H9 (cell line): Measurements from ENCODE around the gene NPS. TPM values are rescaled to one million over a fixed set of nuclear protein-coding genes. Genes with fewer than 3 reads are reported as not detected.

Experiments used
- DNase-seq: peaks from one replicate; pipeline ENCODE4 v3.0.0-alpha.2; 2017
- H2AFZ ChIP-seq: one replicate; pipeline ENCODE4 v1.6.1; 2013; ENCODE audit warnings: mild to moderate bottlenecking, low read length, control low read depth, moderate library complexity
- H2AK5ac ChIP-seq: 2 replicates; pipeline ENCODE4 v1.6.1; 2013; ENCODE audit warnings: low read length, control low read depth, mixed read lengths; ENCODE audit not compliant: insufficient read length
- H2BK120ac ChIP-seq: one replicate; pipeline ENCODE4 v1.6.1; 2013; ENCODE audit warnings: low read depth, mild to moderate bottlenecking, low read length, control low read depth, inconsistent platforms; ENCODE audit not compliant: poor library complexity, severe bottlenecking
- H2BK12ac ChIP-seq: 2 replicates; pipeline ENCODE4 v1.6.1; 2013; ENCODE audit warnings: low read length, control low read depth, mixed read lengths, low read depth; ENCODE audit not compliant: insufficient read length
- H2BK15ac ChIP-seq: 2 replicates; pipeline ENCODE4 v1.6.1; 2013; ENCODE audit warnings: low read depth, low read length, control low read depth
- H2BK20ac ChIP-seq: one replicate; pipeline ENCODE4 v1.6.1; 2013; ENCODE audit warnings: low read depth, mild to moderate bottlenecking, low read length, control low read depth, inconsistent platforms; ENCODE audit not compliant: poor library complexity, severe bottlenecking
- H2BK5ac ChIP-seq: 2 replicates; pipeline ENCODE4 v1.6.1; 2013; ENCODE audit warnings: low read length, control low read depth, mixed read lengths; ENCODE audit not compliant: insufficient read length
- H3K14ac ChIP-seq: 2 replicates; pipeline ENCODE4 v1.6.1; 2013; ENCODE audit warnings: low read length, control low read depth; ENCODE audit not compliant: insufficient read depth
- H3K18ac ChIP-seq: 2 replicates; pipeline ENCODE4 v1.6.1; 2013; ENCODE audit warnings: low read depth, mild to moderate bottlenecking, mixed read lengths, low read length, control low read depth; ENCODE audit not compliant: insufficient read length
- H3K23ac ChIP-seq: 2 replicates; pipeline ENCODE4 v1.6.1; 2013; ENCODE audit warnings: low read length, control low read depth, mixed read lengths, low read depth; ENCODE audit not compliant: insufficient read length
- H3K23me2 ChIP-seq: 2 replicates; pipeline ENCODE4 v1.6.1; 2013; ENCODE audit warnings: low read depth, mild to moderate bottlenecking, mixed read lengths, low read length, control low read depth; ENCODE audit not compliant: insufficient read length, poor library complexity, severe bottlenecking
- H3K27ac ChIP-seq: 2 replicates; pipeline ENCODE4 v1.5.1; 2013; ENCODE audit warnings: low read length, control low read depth, mixed read lengths, low read depth; ENCODE audit not compliant: insufficient read length
- H3K27me3 ChIP-seq: 2 replicates; pipeline ENCODE4 v1.6.1; 2013; ENCODE audit warnings: low read length, control low read depth, inconsistent platforms; ENCODE audit not compliant: insufficient read depth
- H3K4ac ChIP-seq: 2 replicates; pipeline ENCODE4 v1.6.1; 2013; ENCODE audit warnings: low read depth, mild to moderate bottlenecking, control low read depth, inconsistent platforms, low read length, moderate library complexity
- H3K4me1 ChIP-seq: 2 replicates; pipeline ENCODE4 v1.6.1; 2013; ENCODE audit warnings: low read length, control low read depth, inconsistent platforms; ENCODE audit not compliant: insufficient read depth
- H3K4me2 ChIP-seq: 2 replicates; pipeline ENCODE4 v1.6.1; 2013; ENCODE audit warnings: low read length, control low read depth, mixed read lengths; ENCODE audit not compliant: insufficient read length, insufficient read depth
- H3K56ac ChIP-seq: 2 replicates; pipeline ENCODE4 v1.6.1; 2013; ENCODE audit warnings: low read depth, mild to moderate bottlenecking, mixed read lengths, low read length, control low read depth; ENCODE audit not compliant: insufficient read length
- H3K79me1 ChIP-seq: 2 replicates; pipeline ENCODE4 v1.6.1; 2013; ENCODE audit warnings: low read depth, mild to moderate bottlenecking, moderate library complexity, low read length, control low read depth, inconsistent platforms; ENCODE audit not compliant: insufficient read depth, poor library complexity, severe bottlenecking
- H3K79me2 ChIP-seq: 2 replicates; pipeline ENCODE4 v1.6.1; 2013; ENCODE audit warnings: low read length, control low read depth, inconsistent platforms; ENCODE audit not compliant: insufficient read depth
- H3K9ac ChIP-seq: 2 replicates; pipeline ENCODE4 v1.6.1; 2013; ENCODE audit warnings: low read length, control low read depth, mixed read lengths; ENCODE audit not compliant: insufficient read length; ENCODE audit errors: extremely low read depth
- H3K9me3 ChIP-seq: one replicate; pipeline ENCODE4 v1.6.1; 2013; ENCODE audit warnings: low read depth, low read length, inconsistent platforms; ENCODE audit not compliant: control insufficient read depth
- H3T11ph ChIP-seq: one replicate; pipeline ENCODE4 v1.6.1; 2013; ENCODE audit warnings: mild to moderate bottlenecking, low read length, control low read depth, inconsistent platforms
- H4K20me1 ChIP-seq: one replicate; pipeline ENCODE4 v1.6.1; 2013; ENCODE audit not compliant: control insufficient read depth, insufficient read length, insufficient read depth
- H4K5ac ChIP-seq: 2 replicates; pipeline ENCODE4 v1.6.1; 2013; ENCODE audit warnings: low read depth, mild to moderate bottlenecking, mixed read lengths, low read length, control low read depth; ENCODE audit not compliant: insufficient read length
- H4K8ac ChIP-seq: replicated peaks from 2 replicates; pipeline ENCODE4 v1.6.1; 2013; ENCODE audit warnings: low read length, control low read depth, mixed read lengths, low read depth; ENCODE audit not compliant: insufficient read length
- H4K91ac ChIP-seq: 2 replicates; pipeline ENCODE4 v1.6.1; 2013; ENCODE audit warnings: low read depth, mild to moderate bottlenecking, moderate library complexity, mixed read lengths, low read length, control low read depth; ENCODE audit not compliant: insufficient read length
- H3K27ac Mint-ChIP-seq, 3 experiments: 2 replicates in 2 of 3; 3 replicates in 1 of 3; pipeline ENCODE4 v1.8.0; 2020 to 2021; ENCODE audit warnings: mixed read lengths in 3 of 3, mild to moderate bottlenecking in 1 of 3, moderate library complexity in 1 of 3
- H3K27me3 Mint-ChIP-seq: 2 replicates; pipeline ENCODE4 v1.8.0; 2021; ENCODE audit warnings: low read depth, mild to moderate bottlenecking, moderate library complexity, mixed read lengths
- H3K36me3 Mint-ChIP-seq, 3 experiments: 2 replicates in 2 of 3; 3 replicates in 1 of 3; pipeline ENCODE4 v1.8.0; 2020 to 2021; ENCODE audit warnings: low read depth in 3 of 3, mixed read lengths in 3 of 3; ENCODE audit not compliant: insufficient read depth in 1 of 3
- H3K4me1 Mint-ChIP-seq, 2 experiments: 2 replicates each; pipeline ENCODE4 v1.8.0; 2020; ENCODE audit warnings: mixed read lengths in 2 of 2
- H3K4me3 Mint-ChIP-seq, 2 experiments: 2 replicates in 1 of 2; 3 replicates in 1 of 2; pipeline ENCODE4 v1.8.0; 2020 to 2021; ENCODE audit warnings: mild to moderate bottlenecking in 2 of 2, mixed read lengths in 2 of 2, moderate library complexity in 1 of 2
- H3K9me3 Mint-ChIP-seq, 2 experiments: 2 replicates in 1 of 2; 3 replicates in 1 of 2; pipeline ENCODE4 v1.8.0; 2020; ENCODE audit warnings: mild to moderate bottlenecking in 2 of 2, mixed read lengths in 2 of 2, moderate library complexity in 1 of 2
- CTCF ChIP-seq: fragments of 200-600 bp; sonication (generic); conservative IDR thresholded peaks from 3 replicates; pipeline ENCODE4 v1.8.0; 2021; ENCODE audit warnings: antibody characterized with exemption, mild to moderate bottlenecking
- WGBS: extraction: QIAGEN DNeasy Blood & Tissue Kit; methylation state at CpG from one replicate; pipeline ENCODE4 v1.1.7; 2013; ENCODE audit warnings: missing lambda C conversion rate, low lambda C conversion rate, mixed read lengths; ENCODE audit not compliant: insufficient read length; ENCODE audit errors: extremely low coverage; 5-methylcytosine and 5-hydroxymethylcytosine counted together
- total RNA-seq: library from RNA; stranded (reverse); gene quantifications from 2 replicates; pipeline ENCODE4 v1.2.1, GENCODE V29; 2021

NPS gene
- total RNA-seq, 1 experiment from 2014 or later, result not detected

GRCh38 chr10:127524908-127525665, 24.0 kb upstream of the NPS start:
- no peak overlapping the region for H2BK20ac ChIP-seq
- no peak for DNase-seq
- no peak overlapping the region for H3K18ac ChIP-seq
- no peaks in the 10 kb centered on the region for H3K23me2 ChIP-seq
- no peak overlapping the region for H2BK15ac ChIP-seq
- no peaks in the 10 kb centered on the region for H3K79me2 ChIP-seq
- H3K56ac ChIP-seq, result no peak overlapping the region
- H3K4ac ChIP-seq, result no peak overlapping the region
- no peaks in the 10 kb centered on the region for H4K20me1 ChIP-seq
- H2BK5ac ChIP-seq, result no peak overlapping the region
- no peak overlapping the region for H3T11ph ChIP-seq
- H2BK12ac ChIP-seq, result no peak overlapping the region
- H3K36me3 Mint-ChIP-seq, result no peaks in the 10 kb centered on the region; a peak in 1 of 7 replicates
- H3K9me3 ChIP-seq, result no peaks in the 10 kb centered on the region
- no peak overlapping the region for H3K27ac Mint-ChIP-seq
- H2BK120ac ChIP-seq, result no peak overlapping the region
- H3K4me2 ChIP-seq, result no peak overlapping the region
- H3K27me3 Mint-ChIP-seq, result no peaks in the 10 kb centered on the region; the same call in 1 of the 2 replicates
- no peak overlapping the region for H4K91ac ChIP-seq
- no peaks in the 10 kb centered on the region for H3K9me3 Mint-ChIP-seq
- H3K4me3 Mint-ChIP-seq, result no peak overlapping the region
- TF ChIP-seq CTCF, result no peak
- H3K79me1 ChIP-seq, result no peaks in the 10 kb centered on the region
- no peak overlapping the region for H3K27ac ChIP-seq
- H3K9ac ChIP-seq, result no peak overlapping the region
- H2AFZ ChIP-seq, result no peak overlapping the region
- H3K23ac ChIP-seq, result no peak overlapping the region
- H4K8ac ChIP-seq, result no peak overlapping the region
- peaks cover 6 to 11% of the 10 kb centered on the region in 2 experiments; a peak in 3 of 4 replicates for H3K4me1 Mint-ChIP-seq
- H3K14ac ChIP-seq, result no peak overlapping the region
- no peak overlapping the region for H4K5ac ChIP-seq
- WGBS, result no CpG with 5 or more reads among the region's 7 CpGs
- H3K27me3 ChIP-seq, result no peaks in the 10 kb centered on the region
- H3K4me1 ChIP-seq, result no peaks in the 10 kb centered on the region; the same call in 1 of the 2 replicates
- no peak overlapping the region for H2AK5ac ChIP-seq
